ENCODE data around the gene SLC24A3. TPM values are rescaled to one million over a fixed set of nuclear protein-coding genes. Genes with fewer than 3 reads are reported as not detected.

SLC24A3 gene
- total RNA-seq, 1 experiment from 2014 or later, result 0.14 TPM

DNA sequence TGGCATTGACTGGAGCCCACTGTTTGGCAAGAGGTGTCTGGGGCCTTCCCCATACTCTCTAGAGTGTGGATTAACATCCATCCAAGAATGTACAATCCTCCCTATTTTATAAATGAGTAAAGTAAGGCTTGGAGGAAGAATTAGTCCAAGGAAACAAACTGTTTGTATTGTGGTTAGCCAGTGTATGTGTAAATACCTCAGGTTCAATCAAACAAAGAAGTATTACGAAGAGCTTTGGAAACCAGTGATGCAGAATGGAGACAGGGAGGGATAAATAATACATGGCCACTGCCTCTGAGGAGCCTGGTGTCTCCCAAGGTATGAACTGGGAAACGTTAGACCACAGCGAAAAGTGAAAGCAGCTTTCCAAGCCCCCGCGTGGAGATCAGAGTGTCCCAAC lies 319.0 kb downstream of the SLC24A3 start:
- Mint-ChIP-seq H3K9me3 (ENCODE audit: unreplicated experiment) (no peaks in the 10 kb centered on the region), H3K27ac (ENCODE audit: unreplicated experiment) (no peak overlapping the region), H3K36me3 (ENCODE audit: insufficient read depth, unreplicated experiment) (no peaks in the 10 kb centered on the region), H3K27me3 (ENCODE audit: insufficient read depth, unreplicated experiment) (peaks cover 10% of the 10 kb centered on the region), H3K4me3 (ENCODE audit: unreplicated experiment) (no peak overlapping the region), H3K4me1 (ENCODE audit: low read depth, unreplicated experiment) (no peaks in the 10 kb centered on the region)
- H3K27me3 ChIP-seq (replicated peaks; ENCODE audit: control insufficient read depth, insufficient read depth, low read length), result no peaks in the 10 kb centered on the region
- ChIA-PET CTCF (no interaction called here), POLR2A (no interaction called here)
- no peaks in the 10 kb centered on the region for H3K4me1 ChIP-seq
- no TSS peak for BruUV-seq (replicated peaks)
- H3K36me3 ChIP-seq (ENCODE audit: control insufficient read depth, insufficient read depth, low read length), result no peaks in the 10 kb centered on the region
- no peak overlapping the region for H3K4me3 ChIP-seq (ENCODE audit: low read depth, low read length)
- DNase-seq, result no peak
- intact Hi-C loops (cut with micrococcal nuclease; ENCODE audit: unreplicated experiment), result no loop called here
- TF ChIP-seq CTCF (IDR thresholded peaks at IDR 0.05; ENCODE audit: insufficient read depth in 1 of 2, low read depth in 1 of 2, low read length in 1 of 2, severe bottlenecking in 1 of 2, unreplicated experiment in 1 of 2), result no peak
- H3K9me3 ChIP-seq, result peaks cover 7% of the 10 kb centered on the region; the same call in 1 of the 2 replicates

DNA sequence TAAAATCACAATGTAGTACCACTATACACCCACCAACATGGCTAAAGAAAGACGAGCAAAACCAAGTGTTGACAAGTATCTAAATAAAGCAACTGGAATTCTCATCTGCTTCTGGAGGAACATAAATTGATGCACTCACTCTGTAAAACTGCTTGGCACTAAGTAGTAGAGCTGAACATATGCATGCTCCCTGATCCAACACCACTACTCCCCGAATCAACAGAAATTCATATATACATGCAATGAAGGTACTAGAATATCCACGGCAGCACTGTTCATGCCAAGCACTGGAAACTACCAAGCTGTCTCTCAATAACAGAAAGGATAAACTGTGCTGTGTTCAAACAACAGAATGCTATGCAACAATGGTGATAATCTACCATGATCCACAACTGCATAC lies 326.1 kb downstream of the SLC24A3 start:
- Histone ChIP-seq H3K36me3 (ENCODE audit: control insufficient read depth, insufficient read depth, low read length) (no peaks in the 10 kb centered on the region), H3K4me3 (ENCODE audit: low read depth, low read length) (no peak overlapping the region), H3K4me1 (no peaks in the 10 kb centered on the region), H3K27me3 (replicated peaks; ENCODE audit: control insufficient read depth, insufficient read depth, low read length) (no peaks in the 10 kb centered on the region; the same call in 1 of the 2 replicates), H3K9me3 (peaks cover 7% of the 10 kb centered on the region; the same call in 1 of the 2 replicates)
- intact Hi-C loops (cut with micrococcal nuclease; ENCODE audit: unreplicated experiment), result no loop called here
- no peaks in the 10 kb centered on the region for H3K4me1 Mint-ChIP-seq (ENCODE audit: low read depth, unreplicated experiment)
- no peaks in the 10 kb centered on the region for H3K9me3 Mint-ChIP-seq (ENCODE audit: unreplicated experiment)
- H3K27me3 Mint-ChIP-seq (ENCODE audit: insufficient read depth, unreplicated experiment), result peaks cover 21% of the 10 kb centered on the region
- H3K27ac Mint-ChIP-seq (ENCODE audit: unreplicated experiment), result no peak overlapping the region
- ChIA-PET POLR2A (no interaction called here), CTCF (no interaction called here)
- BruUV-seq (replicated peaks), result no TSS peak
- no peak for DNase-seq
- TF ChIP-seq CTCF (IDR thresholded peaks at IDR 0.05; ENCODE audit: insufficient read depth in 1 of 2, low read depth in 1 of 2, low read length in 1 of 2, severe bottlenecking in 1 of 2, unreplicated experiment in 1 of 2), result no peak
- H3K4me3 Mint-ChIP-seq (ENCODE audit: unreplicated experiment), result no peak overlapping the region
- H3K36me3 Mint-ChIP-seq (ENCODE audit: insufficient read depth, unreplicated experiment), result no peaks in the 10 kb centered on the region

GRCh38 chr20:19539191-19539590 lies 326.7 kb downstream of the SLC24A3 start:
- no peak for TF ChIP-seq CTCF (IDR thresholded peaks at IDR 0.05; ENCODE audit: insufficient read depth in 1 of 2, low read depth in 1 of 2, low read length in 1 of 2, severe bottlenecking in 1 of 2, unreplicated experiment in 1 of 2)
- no peaks in the 10 kb centered on the region for H3K36me3 ChIP-seq (ENCODE audit: control insufficient read depth, insufficient read depth, low read length)
- DNase-seq, result no peak
- no peak overlapping the region for H3K4me3 ChIP-seq (ENCODE audit: low read depth, low read length)
- Mint-ChIP-seq H3K9me3 (ENCODE audit: unreplicated experiment) (no peaks in the 10 kb centered on the region), H3K4me3 (ENCODE audit: unreplicated experiment) (no peak overlapping the region), H3K36me3 (ENCODE audit: insufficient read depth, unreplicated experiment) (no peaks in the 10 kb centered on the region), H3K4me1 (ENCODE audit: low read depth, unreplicated experiment) (no peaks in the 10 kb centered on the region), H3K27me3 (ENCODE audit: insufficient read depth, unreplicated experiment) (peaks cover 23% of the 10 kb centered on the region), H3K27ac (ENCODE audit: unreplicated experiment) (no peak overlapping the region)
- BruUV-seq (replicated peaks), result no TSS peak
- H3K4me1 ChIP-seq, result no peaks in the 10 kb centered on the region
- ChIA-PET POLR2A (no interaction called here), CTCF (no interaction called here)
- intact Hi-C loops (cut with micrococcal nuclease; ENCODE audit: unreplicated experiment), result no loop called here
- no peaks in the 10 kb centered on the region; the same call in 1 of the 2 replicates for H3K27me3 ChIP-seq (replicated peaks; ENCODE audit: control insufficient read depth, insufficient read depth, low read length)
- H3K9me3 ChIP-seq, result peaks cover 7% of the 10 kb centered on the region; the same call in 1 of the 2 replicates
